Stimulated activated CD8-positive, alpha-beta memory T cell treated with anti-CD3 and anti-CD28 coated beads, Interleukin-4, amount 100 ng/mL, for 1 hour (primary cell): ENCODE measurements around the gene GREM1.

Experiments
- DNase-seq, 2 donors: peaks; one replicate each; pipeline ENCODE4 v3.0.0-alpha.2; 2020; ENCODE audit warnings: low read depth in 2 of 2, low spot score in 1 of 2

GREM1 gene

DNA sequence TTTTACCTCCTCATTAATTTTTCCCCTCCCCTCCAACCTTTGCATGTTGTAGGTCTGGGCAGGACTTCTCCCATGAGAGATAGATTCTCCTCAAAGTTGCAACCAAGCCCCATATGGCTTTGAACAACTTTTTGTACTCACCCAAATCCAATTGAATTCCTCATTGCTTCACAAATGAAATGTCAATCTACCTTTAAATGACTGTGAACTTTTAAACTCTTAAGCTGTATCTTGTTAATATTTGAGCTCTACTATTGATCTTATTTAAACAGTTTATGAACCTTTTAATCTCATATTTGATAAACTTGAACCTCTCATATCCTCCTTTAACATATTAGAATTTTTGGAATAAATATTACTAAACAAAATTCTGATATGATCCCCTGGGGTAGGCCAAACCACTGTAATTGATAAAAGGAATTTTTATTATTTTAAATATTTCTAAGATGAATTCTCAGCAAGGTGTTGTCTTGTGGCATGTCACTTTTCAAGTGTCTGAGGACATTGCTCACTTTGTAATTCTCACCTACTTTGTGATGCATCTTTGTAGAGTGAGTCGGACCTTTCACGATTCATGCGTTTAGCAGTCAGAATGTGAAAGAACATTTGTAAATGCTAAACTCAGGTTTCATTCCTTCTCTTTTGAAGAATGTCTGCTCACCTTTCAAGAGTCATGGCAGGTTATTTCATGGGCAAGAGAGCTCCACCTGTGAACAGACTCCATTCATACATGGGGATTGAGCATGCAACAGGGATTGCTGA lies 23.4 kb upstream of the GREM1 start:
- DNase-seq, result no peak

DNA sequence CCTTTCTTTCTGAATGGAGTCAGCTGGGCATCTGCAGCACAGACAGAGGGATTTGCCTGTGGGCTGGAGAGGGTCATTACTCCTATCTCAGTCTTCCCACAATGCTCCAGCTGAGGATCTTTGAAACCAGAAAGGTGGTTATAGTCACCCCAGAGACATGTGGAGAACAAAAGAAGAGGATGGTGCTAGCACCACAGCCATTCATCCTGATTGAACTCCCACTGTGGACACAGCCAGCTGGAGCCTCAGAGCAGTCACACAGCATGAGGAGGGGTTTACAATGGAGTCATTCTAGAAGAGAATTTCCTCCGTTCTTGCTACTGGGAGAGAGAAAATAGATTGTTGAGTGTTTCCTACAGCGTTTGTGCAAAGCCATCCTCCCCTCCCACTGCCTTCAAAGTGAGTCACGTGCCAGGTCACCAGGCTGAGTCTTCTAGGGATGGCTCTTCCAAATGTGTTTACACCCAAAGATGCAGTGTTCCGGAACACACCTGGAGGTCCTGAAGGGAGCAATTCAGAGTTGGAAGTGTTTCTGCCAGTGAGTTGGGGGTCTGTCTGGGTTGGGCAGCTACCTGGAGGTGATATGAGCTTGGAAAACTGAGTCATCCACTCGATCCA lies 18.9 kb upstream of the GREM1 start:
- no peak for DNase-seq

DNA sequence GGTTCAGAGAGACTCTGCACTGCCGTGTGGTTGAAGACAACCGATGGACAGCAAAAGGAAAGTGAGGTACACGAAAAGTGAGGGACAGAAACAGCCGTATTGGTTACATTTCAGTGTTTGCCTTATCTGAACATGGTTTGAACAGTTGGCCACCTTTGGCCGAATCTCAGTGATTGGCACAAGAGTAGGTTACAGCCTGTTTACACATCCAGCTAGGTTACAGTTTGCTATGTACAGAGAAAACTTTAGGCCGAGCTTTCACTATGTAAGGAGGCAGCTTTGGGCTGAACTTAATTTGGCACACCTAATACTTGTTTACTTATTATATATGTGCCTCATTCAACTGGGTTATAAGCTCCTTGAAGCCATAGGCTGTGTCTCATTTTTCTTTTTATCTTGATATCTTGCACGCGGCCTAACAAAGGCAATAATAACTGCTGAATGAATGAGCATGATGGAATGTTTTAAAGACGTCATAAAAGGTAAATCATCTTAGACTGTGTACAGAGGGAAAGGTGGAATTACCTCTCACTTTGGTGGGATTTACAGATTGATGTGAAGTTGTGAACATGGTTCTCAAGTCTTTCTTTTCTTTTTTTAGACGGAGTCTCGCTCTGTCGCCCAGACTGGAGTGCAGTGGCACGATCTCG lies 17.2 kb upstream of the GREM1 start:
- no peak for DNase-seq

DNA sequence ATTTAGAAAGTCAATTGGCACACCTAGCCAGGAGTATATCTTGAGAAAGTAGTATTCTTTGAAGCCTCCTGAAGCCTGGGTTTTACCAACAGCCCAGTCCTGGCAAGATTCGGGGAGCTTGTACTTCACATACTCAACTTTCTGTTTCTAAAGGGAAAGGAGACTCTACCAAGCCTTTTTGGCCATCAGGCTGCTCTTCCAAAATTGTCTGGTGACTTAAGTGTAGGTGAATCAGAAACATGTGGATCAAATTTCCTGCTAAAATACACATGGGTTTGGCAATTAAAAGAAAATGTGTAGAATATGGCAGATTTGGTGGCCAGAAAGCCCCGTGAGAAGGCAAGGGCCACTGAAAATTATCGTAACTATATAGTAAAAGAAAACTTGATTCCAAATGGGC lies 15.9 kb upstream of the GREM1 start:
- DNase-seq, result no peak

DNA sequence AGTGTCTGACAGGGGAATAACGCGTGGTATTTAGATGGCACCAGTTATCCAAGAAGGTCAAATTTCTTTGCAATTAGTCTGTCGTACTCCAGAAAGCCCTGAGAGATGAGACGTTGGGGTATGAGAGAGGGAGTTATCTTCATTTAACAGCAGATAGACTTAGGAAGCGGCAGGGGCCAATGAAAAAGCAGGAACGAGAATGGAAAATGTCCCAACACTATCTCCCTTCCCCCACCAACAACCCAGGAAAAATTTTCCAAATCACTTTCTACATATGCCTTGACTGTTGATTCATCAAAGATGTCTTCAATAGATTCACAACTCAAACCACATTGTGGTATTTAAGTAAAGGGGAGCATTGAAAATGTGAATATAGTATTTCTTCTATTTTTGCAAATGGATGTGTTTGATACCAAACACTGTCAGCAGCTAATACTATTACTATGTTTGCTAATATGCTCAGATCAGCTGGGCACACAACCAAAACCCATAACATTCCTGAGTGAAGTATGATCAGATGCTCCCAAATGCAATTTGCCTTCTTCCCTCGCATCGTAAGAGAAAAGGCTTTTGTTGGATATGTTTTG lies 13.3 kb upstream of the GREM1 start:
- DNase-seq, result no peak

DNA sequence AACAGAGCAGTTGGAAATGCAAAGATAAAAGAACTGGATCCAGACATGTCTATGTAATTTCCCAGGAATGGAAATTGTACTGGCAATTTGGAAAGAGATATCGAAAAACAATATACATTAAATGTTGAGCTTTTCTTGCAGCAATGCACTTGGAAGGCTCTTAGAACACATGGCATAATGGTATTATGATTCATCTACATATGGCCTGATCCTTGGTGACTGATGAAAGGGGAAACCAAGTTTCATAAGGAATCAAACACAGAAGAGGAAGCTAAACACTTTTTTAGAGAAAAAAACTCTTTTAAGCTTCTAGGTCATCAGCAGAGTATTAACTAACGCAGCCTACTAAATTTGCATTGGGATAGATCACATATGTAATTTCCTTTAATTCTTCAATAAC lies 12.4 kb upstream of the GREM1 start:
- no peak for DNase-seq

DNA sequence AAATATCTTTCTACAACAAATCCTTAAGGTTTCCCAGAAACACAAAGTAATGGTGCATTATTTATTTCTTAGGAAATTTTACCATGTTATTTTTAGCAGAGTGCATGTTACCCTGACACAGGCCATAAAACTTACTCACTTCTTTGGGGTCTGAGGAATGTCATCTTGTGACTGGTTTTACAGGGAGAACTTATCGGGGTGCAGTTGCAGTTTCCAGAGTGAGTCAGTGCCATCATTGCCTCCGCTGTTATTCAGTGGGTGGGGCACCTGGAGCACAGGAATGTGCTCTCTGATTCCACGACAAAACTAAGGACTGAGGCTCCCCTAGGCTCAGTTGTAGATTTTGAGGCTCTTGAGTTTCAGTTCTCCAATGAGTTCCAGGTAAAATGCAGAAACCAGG lies 11.1 kb upstream of the GREM1 start:
- DNase-seq, result no peak

DNA sequence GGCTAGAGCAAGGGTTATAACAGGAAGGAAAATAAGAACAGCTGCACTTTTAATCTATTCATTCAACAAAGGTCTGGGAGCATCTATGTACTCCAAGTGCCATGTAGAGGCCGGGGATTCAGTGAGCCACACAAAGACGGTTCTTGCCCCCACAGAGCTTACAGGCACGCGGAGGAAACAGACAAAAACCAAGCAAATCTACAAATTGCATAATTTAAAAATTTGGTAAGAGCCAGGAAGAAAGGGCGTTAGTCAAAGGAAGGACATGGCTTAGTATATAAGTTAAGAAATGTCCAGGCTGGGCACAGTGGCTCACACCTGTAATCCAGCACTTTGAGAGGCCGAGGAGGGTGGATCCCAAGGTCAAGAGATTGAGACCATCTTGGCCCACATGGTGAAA lies 10.4 kb upstream of the GREM1 start:
- DNase-seq, result no peak

DNA sequence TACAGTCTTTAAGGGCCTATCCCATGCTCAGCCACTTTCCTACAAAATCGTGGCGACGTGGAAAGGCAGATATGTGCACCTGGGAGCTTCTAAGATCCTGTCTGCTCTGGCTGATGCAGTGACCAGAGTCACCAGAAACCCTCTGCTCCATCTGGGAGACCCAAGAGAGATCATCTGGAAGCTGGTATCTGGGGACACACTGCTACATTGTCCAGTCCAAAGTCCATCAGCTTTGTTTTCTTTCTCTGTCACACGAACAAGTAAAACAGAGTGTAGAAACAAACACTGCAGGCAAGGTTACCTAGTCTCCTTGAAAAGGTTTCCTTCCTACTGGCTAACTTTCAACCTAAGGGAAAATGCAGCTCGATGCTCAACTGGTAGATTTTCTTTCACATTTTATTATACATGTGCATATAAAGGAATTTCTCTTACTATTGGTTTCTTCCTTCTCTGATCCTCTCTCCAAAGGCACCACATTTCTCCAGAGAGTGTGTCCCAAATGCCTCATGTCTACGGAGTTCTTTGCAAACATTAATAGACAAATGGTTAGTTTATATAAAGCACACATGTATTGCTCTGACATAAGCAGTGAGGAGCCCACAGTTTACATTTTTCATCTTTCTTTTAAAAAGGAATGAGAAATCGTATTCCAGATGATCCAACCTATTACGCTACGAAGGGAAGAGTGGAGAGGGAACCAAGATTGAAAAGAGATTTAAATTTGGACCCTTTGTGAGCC lies 8.3 kb upstream of the GREM1 start:
- no peak for DNase-seq

DNA sequence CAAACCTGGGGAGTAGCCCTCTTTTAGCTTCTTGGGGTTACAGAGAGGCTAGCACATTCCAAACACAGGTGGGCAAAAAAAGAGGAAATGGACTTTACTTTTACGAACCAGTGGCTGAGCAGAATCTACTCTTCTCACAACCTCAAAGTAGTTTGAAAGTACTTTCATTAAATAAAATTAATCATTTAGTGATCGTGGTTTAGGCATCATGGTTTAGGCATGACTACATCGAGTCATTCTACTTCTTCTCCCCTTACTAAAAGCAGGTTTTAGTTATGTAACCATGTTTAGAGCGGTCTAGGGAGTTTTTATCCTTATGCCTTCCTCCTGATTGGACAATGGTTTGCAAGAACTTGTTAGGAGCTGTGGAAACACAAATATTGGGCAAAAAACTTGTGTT lies 2.5 kb upstream of the GREM1 start:
- no peak for DNase-seq

DNA sequence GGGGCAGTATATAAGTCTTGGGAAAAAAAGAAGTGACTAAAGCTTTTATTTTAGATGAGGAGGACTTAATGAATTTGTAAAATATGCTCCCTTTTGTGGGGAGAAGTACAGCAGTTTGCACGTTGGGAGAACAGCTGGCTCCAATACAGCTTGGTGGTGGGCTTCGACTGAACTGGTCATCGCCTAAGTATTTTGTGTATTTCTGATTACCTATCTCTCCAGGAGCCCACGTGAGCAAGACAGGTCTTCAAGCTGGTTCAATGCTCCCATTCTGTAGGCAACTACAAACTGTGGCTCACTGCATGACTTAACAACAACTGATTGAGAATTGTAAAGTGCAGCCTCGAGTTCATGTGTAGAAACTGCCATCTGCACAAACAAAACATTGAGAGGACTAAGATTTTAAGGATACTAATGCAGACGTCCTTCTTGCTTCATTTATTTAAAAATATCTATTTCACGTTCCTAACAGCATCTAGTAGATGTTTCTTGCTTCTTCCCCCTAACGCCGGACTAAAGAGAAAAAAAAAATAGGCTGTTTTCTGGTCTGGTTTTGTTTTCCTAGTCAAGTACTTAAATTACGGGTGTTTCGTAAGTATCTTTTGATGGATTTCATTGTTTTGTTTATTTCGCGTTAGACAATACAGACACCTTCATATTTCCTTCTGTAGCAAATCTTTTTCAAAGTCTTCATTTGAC lies 1.4 kb upstream of the GREM1 start:
- no peak for DNase-seq

DNA sequence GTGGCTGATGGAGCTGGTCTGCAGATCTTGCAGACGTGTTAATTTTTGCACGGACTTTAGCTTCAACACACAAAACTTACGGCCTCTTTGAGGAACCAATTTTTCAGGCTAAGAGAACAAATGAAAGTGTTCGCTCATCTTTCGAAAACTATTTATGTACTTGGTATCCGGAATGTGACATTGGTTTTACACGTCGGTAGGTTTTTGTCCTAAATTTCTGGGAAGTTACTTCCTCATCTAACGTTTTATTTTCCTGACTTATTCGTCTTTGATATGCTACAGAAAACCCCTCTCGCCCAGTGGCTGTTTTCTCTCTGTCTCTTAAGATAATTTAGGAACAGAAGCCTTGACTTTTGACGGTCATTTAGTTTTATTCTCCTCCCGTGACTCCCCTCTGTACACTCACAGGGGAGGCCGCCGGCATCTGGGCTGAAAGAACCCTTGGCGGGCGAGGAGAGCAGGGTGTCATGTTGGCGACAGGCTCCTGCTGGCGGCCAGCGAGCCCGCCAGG lies 834 bp upstream of the GREM1 start:
- DNase-seq, result no peak

DNA sequence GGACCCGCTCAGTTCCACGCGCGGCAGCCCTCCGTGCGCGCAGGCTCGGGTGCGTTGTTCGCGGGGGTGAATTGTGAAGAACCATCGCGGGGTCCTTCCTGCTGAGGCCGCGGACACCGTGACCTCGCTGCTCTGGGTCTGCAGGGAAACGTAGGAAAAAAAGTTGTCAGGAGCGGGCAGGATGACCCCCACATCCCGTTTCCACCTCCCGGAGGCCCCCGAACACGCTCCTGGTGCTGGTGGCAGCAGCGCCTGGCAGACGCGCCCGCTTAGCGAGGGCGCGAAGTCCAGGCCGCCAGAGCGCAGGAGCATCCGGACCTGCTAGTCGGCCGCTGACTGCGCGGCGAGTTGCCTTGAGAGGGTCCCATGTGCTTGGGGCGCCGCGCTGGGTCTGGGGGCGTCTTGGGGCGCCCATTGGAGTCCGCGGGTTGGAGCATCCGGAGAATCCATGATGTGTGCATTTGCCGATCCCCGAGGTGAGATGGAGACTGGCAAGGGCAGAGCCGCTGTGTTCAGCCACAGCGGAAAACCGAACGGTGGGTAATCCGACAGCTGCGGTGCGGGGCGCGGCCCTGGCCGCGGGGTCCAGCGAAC lies 520 bp downstream of the GREM1 start:
- no peak for DNase-seq

DNA sequence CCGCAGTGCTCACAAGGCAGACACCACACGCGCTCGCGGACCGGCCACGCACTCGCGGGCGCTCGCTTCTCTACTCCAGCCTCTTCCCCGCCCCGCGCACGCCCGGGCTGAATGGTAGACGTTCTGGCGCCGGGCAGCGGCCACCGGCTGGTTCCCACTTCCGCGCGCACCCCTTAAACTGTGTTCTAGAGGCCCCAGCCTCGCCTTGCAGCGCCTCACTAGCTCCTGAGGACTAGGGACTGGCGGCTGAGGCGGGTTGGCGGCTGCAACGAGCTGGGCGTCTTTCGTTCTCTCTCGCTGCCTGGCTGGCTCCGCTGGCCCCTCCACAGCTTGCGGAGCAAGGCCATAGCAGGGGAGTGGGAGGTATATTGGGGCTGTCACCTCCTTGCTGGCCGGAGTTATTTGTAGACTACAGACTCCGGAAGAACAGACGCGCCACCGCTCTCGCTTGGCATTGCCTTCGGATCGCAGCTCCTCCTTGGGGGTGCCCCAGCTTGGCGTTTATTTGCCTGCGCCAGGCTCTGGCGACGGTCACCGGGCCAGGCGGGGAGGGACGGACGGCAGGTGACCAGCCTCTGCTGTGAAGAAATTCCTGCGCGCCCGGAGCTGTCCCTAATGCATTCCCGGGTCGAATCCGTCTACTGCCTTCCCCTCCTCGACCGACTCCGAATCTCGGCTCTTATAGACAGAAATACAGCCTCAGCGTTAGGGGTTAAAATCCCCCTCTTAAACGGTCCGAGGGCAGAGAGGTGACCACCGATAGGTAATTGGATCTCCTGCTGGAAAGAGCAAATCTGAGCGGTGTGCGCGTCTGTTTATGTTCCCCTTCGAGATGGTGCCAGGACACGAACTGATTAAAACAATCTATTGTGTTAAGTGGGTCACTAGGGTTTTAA lies 1.3 kb downstream of the GREM1 start:
- no peak for DNase-seq

DNA sequence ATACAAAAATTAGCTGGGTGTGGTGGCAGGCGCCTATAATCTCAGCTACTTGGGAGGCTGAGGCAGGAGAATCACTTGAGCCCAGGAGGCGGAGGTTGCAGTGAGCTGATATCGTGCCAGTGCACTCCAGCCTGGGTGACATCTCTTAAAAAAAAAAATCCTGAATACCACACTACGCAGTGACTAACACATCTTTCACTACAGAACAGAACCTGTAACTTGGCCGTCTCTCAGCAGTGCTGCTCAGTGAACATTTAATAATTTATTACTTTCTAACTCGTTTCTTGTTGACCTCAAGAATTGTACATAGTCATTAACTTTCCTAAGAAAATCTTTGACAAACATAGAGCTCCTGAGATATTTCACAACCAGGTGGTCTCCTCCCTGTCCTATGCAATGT lies 3.8 kb downstream of the GREM1 start:
- DNase-seq, result no peak

DNA sequence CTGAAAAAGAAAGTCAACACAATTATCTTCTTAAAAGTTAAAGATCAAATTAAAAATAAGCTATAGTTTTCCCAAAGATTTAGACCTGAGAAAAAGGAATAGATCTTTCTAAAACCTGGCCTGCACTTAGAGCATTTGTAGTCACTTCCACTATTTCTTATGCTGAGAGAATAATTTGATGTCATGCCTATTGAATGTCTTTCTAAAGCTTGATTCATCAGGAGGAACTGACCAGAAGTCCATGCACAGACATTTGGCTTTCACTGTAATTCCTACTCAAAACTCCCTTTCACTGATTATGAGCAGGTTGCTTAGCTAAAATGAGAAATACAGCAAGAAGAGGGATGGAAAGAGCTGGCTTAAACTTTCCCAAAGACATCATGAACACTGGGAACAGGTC lies 4.3 kb downstream of the GREM1 start:
- DNase-seq, result no peak

DNA sequence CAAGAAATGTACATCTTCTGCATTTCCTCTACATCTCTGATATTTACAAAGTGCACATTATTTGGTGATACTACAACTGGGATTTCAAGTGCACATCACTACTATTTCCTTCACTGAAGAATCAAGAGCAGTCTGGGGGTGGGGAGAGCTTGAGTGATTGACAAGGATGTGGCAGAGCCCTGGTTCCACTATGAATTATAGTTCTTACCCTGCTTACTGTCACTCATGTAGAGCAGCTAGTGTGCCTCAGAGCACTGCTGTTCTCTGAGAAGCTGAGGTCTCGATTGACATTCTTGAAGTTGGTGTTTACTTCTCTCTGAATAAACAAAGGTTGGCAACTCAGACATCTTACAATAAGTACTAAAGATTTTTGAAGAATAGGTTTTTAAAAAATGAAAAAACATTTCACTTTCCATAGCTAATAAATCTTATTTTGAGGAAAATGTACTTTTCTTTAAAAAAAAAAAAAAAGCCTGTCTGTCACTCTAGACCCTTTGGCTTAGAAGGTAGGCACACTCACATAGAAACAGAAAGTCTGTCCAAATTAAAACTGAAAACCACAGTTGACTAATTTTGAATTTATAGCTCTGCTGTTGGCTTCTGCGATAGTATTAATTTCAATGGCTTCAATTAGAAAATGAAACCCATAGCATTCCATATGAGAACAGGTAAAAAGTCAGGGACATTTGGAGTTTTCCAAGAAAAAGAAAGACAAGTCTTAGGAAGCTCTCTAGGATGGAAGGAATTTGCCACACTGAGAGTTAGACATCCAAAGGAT lies 5.6 kb downstream of the GREM1 start:
- no peak for DNase-seq

DNA sequence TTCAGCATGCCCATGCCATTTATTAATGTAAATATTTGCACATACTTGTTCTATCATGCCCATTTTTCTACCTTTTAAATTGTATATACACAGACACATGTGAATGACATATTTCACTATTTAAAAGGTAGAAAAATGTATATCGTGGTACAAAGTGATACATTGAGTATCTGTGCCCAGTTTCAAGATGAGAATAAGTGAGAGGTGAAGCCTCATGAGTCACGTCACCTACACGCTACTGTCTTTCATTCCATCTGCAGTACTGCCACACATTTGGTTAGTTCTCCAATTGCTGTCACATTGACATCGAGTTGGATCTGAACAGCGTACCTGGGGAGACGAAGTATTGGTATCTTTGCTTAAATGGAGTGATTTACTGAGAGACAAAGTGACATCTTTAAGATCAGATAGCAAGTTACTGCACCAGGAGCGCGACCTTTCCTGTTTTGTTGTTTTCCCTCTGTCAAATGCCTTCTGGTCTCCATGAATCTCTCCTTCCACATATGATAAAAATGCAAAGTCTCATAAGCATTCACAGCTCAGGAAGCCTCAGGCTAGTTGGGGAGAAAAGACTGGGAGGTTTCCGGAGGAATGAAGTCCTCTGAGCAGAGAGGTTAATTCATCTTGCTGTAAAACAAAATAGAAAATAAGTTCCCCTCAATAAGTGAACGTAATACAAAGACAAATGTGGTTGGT lies 12.0 kb downstream of the GREM1 start:
- no peak for DNase-seq
